HepG2 (cell line): ENCODE results near the gene TPRN. TPM values are rescaled to one million over a fixed set of nuclear protein-coding genes. Genes with fewer than 3 reads are reported as not detected.

ENCODE experiments used
- BCL6 ChIP-seq: IDR thresholded peaks from 2 replicates; pipeline ENCODE4 v1.6.1; 2016; ENCODE audit warnings: missing genetic modification reagents, missing compliant biosample characterization
- E2F1 ChIP-seq: sonication (generic); formaldehyde crosslinking; IDR thresholded peaks from 2 replicates; pipeline ENCODE4 v1.5.0; 2020; ENCODE audit warnings: missing genetic modification reagents
- KLF15 ChIP-seq: sonication (generic); formaldehyde crosslinking; IDR thresholded peaks from 2 replicates; pipeline ENCODE4 v1.8.1; 2023; ENCODE audit warnings: borderline replicate concordance, mild to moderate bottlenecking, inconsistent platforms, missing genetic modification reagents, mixed read lengths
- MXD3 ChIP-seq: IDR thresholded peaks from 2 replicates; pipeline ENCODE4 v1.6.1; 2016; ENCODE audit warnings: mild to moderate bottlenecking, missing biosample characterization, missing genetic modification reagents
- MXD4 ChIP-seq: IDR thresholded peaks from 2 replicates; pipeline ENCODE4 v1.6.1; 2016; ENCODE audit warnings: mild to moderate bottlenecking, missing biosample characterization, missing genetic modification reagents
- NFAT5 ChIP-seq: sonication (generic); formaldehyde crosslinking; IDR thresholded peaks from 2 replicates; pipeline ENCODE4 v1.4.0; 2020; ENCODE audit warnings: missing genetic modification reagents
- SALL1 ChIP-seq: sonication (generic); formaldehyde crosslinking; IDR thresholded peaks from 2 replicates; pipeline ENCODE4 v1.8.0; 2022; ENCODE audit warnings: mild to moderate bottlenecking, missing genetic modification reagents
- TAF1 ChIP-seq: sonication (generic); formaldehyde crosslinking; IDR thresholded peaks from 2 replicates; pipeline ENCODE4 v1.4.0; 2020; ENCODE audit warnings: missing genetic modification reagents
- ZMYM2 ChIP-seq: sonication (generic); formaldehyde crosslinking; IDR thresholded peaks from 2 replicates; pipeline ENCODE4 v1.8.0; 2022; ENCODE audit warnings: mild to moderate bottlenecking, missing genetic modification reagents
- ZNF281 ChIP-seq: sonication (generic); formaldehyde crosslinking; IDR thresholded peaks from 2 replicates; pipeline ENCODE4 v1.4.0; 2020; ENCODE audit warnings: missing genetic modification reagents, borderline replicate concordance
- ZNF547 ChIP-seq: sonication (generic); formaldehyde crosslinking; IDR thresholded peaks from 2 replicates; pipeline ENCODE4 v1.5.1; 2020; ENCODE audit warnings: mild to moderate bottlenecking, missing genetic modification reagents
- ZNF589 ChIP-seq: sonication (generic); formaldehyde crosslinking; conservative IDR thresholded peaks from 2 replicates; pipeline ENCODE4 v1.8.0; 2022; ENCODE audit warnings: mild to moderate bottlenecking, moderate library complexity, missing genetic modification reagents
- ZNF605 ChIP-seq: sonication (generic); formaldehyde crosslinking; IDR thresholded peaks from 2 replicates; pipeline ENCODE4 v1.8.0; 2022; ENCODE audit warnings: mild to moderate bottlenecking, missing genetic modification reagents
- ZNF691 ChIP-seq: sonication (generic); formaldehyde crosslinking; IDR thresholded peaks from 2 replicates; pipeline ENCODE4 v1.4.0; 2020; ENCODE audit warnings: missing genetic modification reagents, low read depth, mild to moderate bottlenecking, borderline replicate concordance
- ZNF792 ChIP-seq: IDR thresholded peaks from 2 replicates; pipeline ENCODE4 v1.6.1; 2016
- polyA plus RNA-seq, 8 experiments: library from polyadenylated mRNA; depleted of rRNA in 3 of 8; stranded (reverse) in 7 of 8; unstranded in 1 of 8; fragments of >200 nt; fragmentation: Illumina TruSeq in 4 of 8; extraction: Trizol in 4 of 8; gene quantifications; 2 replicates each; pipeline versions ENCODE4 v1.2.1 to v1.2.3, GENCODE V29; 2011 to 2016; ENCODE audit warnings: low read depth in 4 of 8, missing spikeins in 1 of 8, mixed read lengths in 1 of 8; ENCODE audit not compliant: insufficient read depth in 1 of 8
- total RNA-seq, 5 experiments: library from RNA; depleted of rRNA; stranded (reverse); fragments of >200 nt; fragmentation: Illumina TruSeq; extraction: Trizol; gene quantifications; 2 replicates each; pipeline ENCODE4 v1.2.3, GENCODE V29; 2016; ENCODE audit warnings: low read depth in 1 of 5

TPRN gene
- total and polyA plus RNA-seq, 2 of the 13 experiments (the other 11 are each of a cell fraction or from before 2014, with no cell fraction given): 10.1 to 19.2 TPM

- TF ChIP-seq E2F1 (CRISPR knock-in tag): no peak
- 0 out of 2 replicates have a peak, but pooled peaks have one; percentile 86 for TF ChIP-seq MXD4 (CRISPR knock-in tag)
- peak; percentile 67; the same call in 1 of the 2 replicates for TF ChIP-seq ZNF589
- no peak for TF ChIP-seq KLF15 (CRISPR knock-in tag)
- TF ChIP-seq TAF1 (CRISPR knock-in tag): peak; percentile 89
- peak; percentile 65 for TF ChIP-seq BCL6 (CRISPR knock-in tag)
- peak; percentile 93 for TF ChIP-seq ZNF792
- no peak; the same call in 1 of the 2 replicates for TF ChIP-seq NFAT5
- peak; percentile 80; the same call in 1 of the 2 replicates for TF ChIP-seq MXD3 (CRISPR knock-in tag)
- TF ChIP-seq SALL1 (CRISPR knock-in tag): peak; percentile 77
- TF ChIP-seq ZMYM2 (CRISPR knock-in tag): 0 out of 2 replicates have a peak, but pooled peaks have one; percentile 52
- no peak for TF ChIP-seq ZNF691
- peak; percentile 61; the same call in 1 of the 2 replicates for TF ChIP-seq ZNF605
- TF ChIP-seq ZNF281 (CRISPR knock-in tag): peak; percentile 64
- peak; percentile 81 for TF ChIP-seq ZNF547 (CRISPR knock-in tag)
Measured at GRCh38 chr9:137200311-137201204, at the start of gene TPRN (continued).
